Measurements from ENCODE around the gene MYBL2.
"Not testable (repeated sequence)": the region's sequence is repeated elsewhere in the genome, so short reads cannot be mapped to it uniquely, and the experiment has no call there.

DNA sequence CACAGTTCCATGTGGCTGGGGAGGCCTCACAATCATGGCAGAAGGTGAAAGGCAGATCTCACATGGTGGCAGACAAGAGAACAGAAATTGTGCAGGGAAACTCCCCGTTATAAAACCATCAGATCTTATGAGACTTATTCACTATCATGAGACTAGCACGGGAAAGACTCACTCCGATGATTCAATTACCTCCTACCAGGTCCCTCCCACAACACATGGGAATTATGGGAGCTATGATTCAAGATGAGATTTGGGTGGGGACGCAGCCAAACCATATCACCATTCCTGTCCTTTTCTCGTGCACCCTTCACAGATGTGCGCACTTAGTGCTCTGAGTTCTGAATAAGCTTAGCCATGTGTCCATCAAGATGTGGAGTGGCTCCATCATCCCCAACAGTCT, 91.0 kb downstream of the MYBL2 start:
- TF ChIP-seq CHD2 (IDR thresholded peaks at IDR 0.05; ENCODE audit: low read length, partially characterized antibody); TCF12 (IDR thresholded peaks at IDR 0.05); EP300 (IDR thresholded peaks at IDR 0.05; ENCODE audit: borderline replicate concordance in 1 of 2, low read depth in 1 of 2, low read length in 1 of 2): not testable (repeated sequence)
- TF ChIP-seq, protein P1, sequence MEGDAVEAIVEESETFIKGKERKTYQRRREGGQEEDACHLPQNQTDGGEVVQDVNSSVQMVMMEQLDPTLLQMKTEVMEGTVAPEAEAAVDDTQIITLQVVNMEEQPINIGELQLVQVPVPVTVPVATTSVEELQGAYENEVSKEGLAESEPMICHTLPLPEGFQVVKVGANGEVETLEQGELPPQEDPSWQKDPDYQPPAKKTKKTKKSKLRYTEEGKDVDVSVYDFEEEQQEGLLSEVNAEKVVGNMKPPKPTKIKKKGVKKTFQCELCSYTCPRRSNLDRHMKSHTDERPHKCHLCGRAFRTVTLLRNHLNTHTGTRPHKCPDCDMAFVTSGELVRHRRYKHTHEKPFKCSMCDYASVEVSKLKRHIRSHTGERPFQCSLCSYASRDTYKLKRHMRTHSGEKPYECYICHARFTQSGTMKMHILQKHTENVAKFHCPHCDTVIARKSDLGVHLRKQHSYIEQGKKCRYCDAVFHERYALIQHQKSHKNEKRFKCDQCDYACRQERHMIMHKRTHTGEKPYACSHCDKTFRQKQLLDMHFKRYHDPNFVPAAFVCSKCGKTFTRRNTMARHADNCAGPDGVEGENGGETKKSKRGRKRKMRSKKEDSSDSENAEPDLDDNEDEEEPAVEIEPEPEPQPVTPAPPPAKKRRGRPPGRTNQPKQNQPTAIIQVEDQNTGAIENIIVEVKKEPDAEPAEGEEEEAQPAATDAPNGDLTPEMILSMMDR (IDR thresholded peaks at IDR 0.05): not testable (repeated sequence)

Data from SK-N-SH (cell line).